HG03354 (cell line): Measurements from ENCODE around the gene ARHGEF2.

Experiments
- ATAC-seq: cut with Tn5 transposase; IDR thresholded peaks from one replicate; pipeline ENCODE4 v1.9.1; 2021; ENCODE audit warnings: mild to moderate bottlenecking; ENCODE audit not compliant: unreplicated experiment, poor library complexity, severe bottlenecking

Gene ARHGEF2

GRCh38 chr1:155925506-155925905 is 52.8 kb downstream of the ARHGEF2 start:
- ATAC-seq, result no peak

GRCh38 chr1:155920717-155921116 is 57.6 kb downstream of the ARHGEF2 start:
- ATAC-seq, result no peak

GRCh38 chr1:155919801-155920200 is 58.5 kb downstream of the ARHGEF2 start:
- ATAC-seq, result no peak

GRCh38 chr1:155918660-155919059 is 59.7 kb downstream of the ARHGEF2 start:
- no peak for ATAC-seq

- no peak for ATAC-seq
Observed at GRCh38 chr1:155913969-155914757, 64.2 kb downstream of the ARHGEF2 start.

- ATAC-seq, result no peak
Observed at GRCh38 chr1:155912056-155912536, 66.3 kb downstream of the ARHGEF2 start.

GRCh38 chr1:155911156-155912055 is 66.9 kb downstream of the ARHGEF2 start, which contains the start of gene RIT1:
Gene RIT1, minus strand, starts transcription at chr1:155911349. Its CDS starts 588 bp downstream, at chr1:155910761.
- peak; percentile 80 for ATAC-seq

GRCh38 chr1:155910621-155911121 is 67.7 kb downstream of the ARHGEF2 start:
- ATAC-seq, result peak; percentile 47

- no peak for ATAC-seq
Observed at GRCh38 chr1:155909894-155910293, 68.5 kb downstream of the ARHGEF2 start.

- no peak for ATAC-seq
Observed at GRCh38 chr1:155904261-155904660, 74.1 kb downstream of the ARHGEF2 start.

GRCh38 chr1:155900161-155900560 is 78.2 kb downstream of the ARHGEF2 start:
- no peak for ATAC-seq

- no peak for ATAC-seq
Observed at GRCh38 chr1:155899683-155900082, 78.7 kb downstream of the ARHGEF2 start.

- ATAC-seq, result no peak
Observed at GRCh38 chr1:155898888-155899287, 79.5 kb downstream of the ARHGEF2 start.

GRCh38 chr1:155897746-155898145 is 80.6 kb downstream of the ARHGEF2 start:
- no peak for ATAC-seq
